DOHH2 (cell line): Measurements from ENCODE around the gene DGUOK.

ENCODE experiments used
- EZH2phosphoT487 ChIP-seq: fragments of 200-600 bp; sonication (generic); IDR thresholded peaks from 2 replicates; pipeline ENCODE4 v1.6.1; 2017; ENCODE audit warnings: borderline replicate concordance, mild to moderate bottlenecking, antibody characterized with exemption, low read length, moderate library complexity, mixed read lengths
- TF ChIP-seq, protein P1 (sequence below): fragments of 200-600 bp; sonication (generic); IDR thresholded peaks from one replicate; pipeline ENCODE4 v1.5.1; 2014; ENCODE audit warnings: antibody characterized with exemption, mild to moderate bottlenecking, low read depth, low read length; ENCODE audit not compliant: poor library complexity, severe bottlenecking

DNA sequence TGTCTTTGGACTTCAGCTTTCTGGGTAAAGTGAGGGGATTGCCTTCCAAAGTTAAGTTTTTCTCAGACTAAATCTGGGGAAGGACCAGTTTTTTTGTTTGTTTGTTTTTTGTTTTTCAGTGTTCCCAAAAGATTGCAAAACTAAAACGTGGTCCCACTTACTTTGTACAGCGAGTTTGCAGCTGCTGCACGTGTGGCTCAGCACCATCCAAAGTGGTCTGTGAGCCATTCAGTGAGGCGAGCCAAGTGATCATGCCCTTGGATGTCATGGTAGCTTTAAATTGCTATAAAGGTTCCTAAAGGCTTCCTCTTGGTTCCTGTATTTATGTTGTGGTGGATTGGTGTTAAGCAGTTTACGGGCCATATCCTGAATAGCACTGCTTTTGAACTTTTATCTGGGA, 81.0 kb downstream of the DGUOK start:
- TF ChIP-seq, protein P1, sequence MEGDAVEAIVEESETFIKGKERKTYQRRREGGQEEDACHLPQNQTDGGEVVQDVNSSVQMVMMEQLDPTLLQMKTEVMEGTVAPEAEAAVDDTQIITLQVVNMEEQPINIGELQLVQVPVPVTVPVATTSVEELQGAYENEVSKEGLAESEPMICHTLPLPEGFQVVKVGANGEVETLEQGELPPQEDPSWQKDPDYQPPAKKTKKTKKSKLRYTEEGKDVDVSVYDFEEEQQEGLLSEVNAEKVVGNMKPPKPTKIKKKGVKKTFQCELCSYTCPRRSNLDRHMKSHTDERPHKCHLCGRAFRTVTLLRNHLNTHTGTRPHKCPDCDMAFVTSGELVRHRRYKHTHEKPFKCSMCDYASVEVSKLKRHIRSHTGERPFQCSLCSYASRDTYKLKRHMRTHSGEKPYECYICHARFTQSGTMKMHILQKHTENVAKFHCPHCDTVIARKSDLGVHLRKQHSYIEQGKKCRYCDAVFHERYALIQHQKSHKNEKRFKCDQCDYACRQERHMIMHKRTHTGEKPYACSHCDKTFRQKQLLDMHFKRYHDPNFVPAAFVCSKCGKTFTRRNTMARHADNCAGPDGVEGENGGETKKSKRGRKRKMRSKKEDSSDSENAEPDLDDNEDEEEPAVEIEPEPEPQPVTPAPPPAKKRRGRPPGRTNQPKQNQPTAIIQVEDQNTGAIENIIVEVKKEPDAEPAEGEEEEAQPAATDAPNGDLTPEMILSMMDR = no peak
- no peak for TF ChIP-seq EZH2phosphoT487
